Mononuclear cell (primary cell): ENCODE measurements around the gene ZNF330. TPM values are rescaled to one million over a fixed set of nuclear protein-coding genes. Genes with fewer than 3 reads are reported as not detected.
A peak's percentile ranks its signal among the peaks of the same experiment; 100 is the strongest.
"Not testable (repeated sequence)": the region's sequence is repeated elsewhere in the genome, so short reads cannot be mapped to it uniquely, and the experiment has no call there.

Experiments
- H3K27me3 ChIP-seq: 2 replicates; pipeline ENCODE4 v1.6.0; 2011; ENCODE audit warnings: low read length, control low read depth; ENCODE audit not compliant: insufficient read depth
- H3K4me1 ChIP-seq: 2 replicates; pipeline ENCODE4 v1.5.1; 2011; ENCODE audit warnings: mild to moderate bottlenecking, low read length, control low read depth; ENCODE audit not compliant: insufficient read depth
- H3K4me3 ChIP-seq: 2 replicates; pipeline ENCODE4 v1.5.1; 2011; ENCODE audit warnings: mild to moderate bottlenecking, low read length, moderate library complexity
- H3K9me3 ChIP-seq: 2 replicates; pipeline ENCODE4 v1.5.1; 2011; ENCODE audit warnings: low read depth, mild to moderate bottlenecking, control low read depth, low read length
- total RNA-seq: library from RNA; depleted of rRNA; stranded (reverse); fragments of >200 nt; gene quantifications from one replicate; pipeline ENCODE4 v1.2.3, GENCODE V29; 2012

The ZNF330 gene
- total RNA-seq: 37.4 TPM

DNA sequence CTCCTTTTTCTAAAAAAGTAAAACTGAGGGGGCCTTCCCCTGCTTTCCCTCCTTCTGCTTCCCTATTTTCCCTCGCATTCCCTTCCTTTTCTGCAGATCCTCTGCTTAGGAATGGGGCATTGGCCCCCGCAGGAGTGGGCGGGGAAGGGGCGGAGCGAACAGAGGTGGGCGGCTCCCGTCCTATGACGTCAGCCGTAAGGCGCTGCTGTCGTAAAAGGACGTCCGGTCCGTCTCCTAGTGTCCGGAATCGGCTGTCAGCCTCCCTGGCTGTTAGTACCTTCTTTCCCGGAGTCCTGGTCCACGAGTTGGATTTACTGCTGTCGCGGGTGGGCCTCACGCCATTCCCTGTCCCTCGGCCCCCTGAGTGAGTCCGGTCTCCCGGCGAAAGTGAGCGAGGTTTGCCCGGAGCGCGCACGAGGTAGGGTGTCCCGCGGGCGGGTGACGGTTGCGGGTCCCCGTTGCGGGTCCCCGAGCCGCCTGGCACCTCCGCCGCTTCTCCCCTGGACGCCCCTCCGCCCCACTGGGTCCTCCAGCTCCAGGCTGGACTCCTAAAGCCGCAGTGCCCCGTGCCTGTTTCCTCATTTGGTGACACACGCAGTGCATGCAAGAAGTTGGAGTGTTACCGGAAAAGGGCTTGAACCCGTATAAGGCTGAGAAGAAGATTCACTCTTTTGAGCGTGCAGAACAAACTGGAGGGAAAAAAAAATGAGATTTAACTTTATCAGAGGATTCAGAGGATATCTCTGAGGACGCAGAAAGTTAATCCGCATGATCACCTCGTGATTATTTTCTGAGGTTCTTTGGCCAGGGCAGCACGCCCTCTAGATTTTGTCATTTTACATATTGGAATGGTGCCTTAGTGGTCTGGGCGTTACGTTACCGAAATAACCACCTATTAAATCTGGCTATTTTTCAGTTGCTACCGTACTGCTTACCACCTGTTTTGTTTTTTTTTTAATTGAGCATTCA, at the start of gene ZNF330:
Gene ZNF330 (plus strand): TSS at position 205 of the 969 bp plus-strand sequence. CDS start 1,477 bp downstream, outside the sequence.
- no peaks in the 10 kb centered on the region for H3K27me3 ChIP-seq
- H3K4me1 ChIP-seq: peaks cover 5% of the 10 kb centered on the region
- H3K9me3 ChIP-seq: no peaks in the 10 kb centered on the region
- peak within 1 kb of the TSS; percentile 92 for H3K4me3 ChIP-seq

DNA sequence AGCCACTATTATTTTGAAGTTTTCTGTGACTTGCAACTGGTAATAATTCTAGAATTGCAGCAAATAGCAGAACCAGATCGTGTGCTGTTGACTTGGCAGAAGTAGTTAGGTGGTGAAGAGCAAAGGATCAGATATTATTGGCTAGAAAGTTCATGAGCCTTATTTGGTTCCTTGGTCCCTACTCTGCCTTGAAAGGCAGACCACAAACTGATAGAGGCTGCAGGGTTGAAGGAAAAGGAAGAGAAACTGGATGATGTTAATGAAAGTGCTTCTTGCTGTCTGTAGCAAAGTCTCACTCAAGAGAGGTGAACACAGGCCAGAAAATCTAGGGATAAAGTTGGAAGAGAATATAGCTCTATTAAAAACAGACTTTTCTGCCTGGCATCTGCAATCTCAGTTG, 46.2 kb upstream of the ZNF330 start:
- Histone ChIP-seq H3K4me1 (peaks cover 12% of the 10 kb centered on the region), H3K9me3 (no peaks in the 10 kb centered on the region), H3K27me3 (no peaks in the 10 kb centered on the region), H3K4me3 (no peak overlapping the region)

DNA sequence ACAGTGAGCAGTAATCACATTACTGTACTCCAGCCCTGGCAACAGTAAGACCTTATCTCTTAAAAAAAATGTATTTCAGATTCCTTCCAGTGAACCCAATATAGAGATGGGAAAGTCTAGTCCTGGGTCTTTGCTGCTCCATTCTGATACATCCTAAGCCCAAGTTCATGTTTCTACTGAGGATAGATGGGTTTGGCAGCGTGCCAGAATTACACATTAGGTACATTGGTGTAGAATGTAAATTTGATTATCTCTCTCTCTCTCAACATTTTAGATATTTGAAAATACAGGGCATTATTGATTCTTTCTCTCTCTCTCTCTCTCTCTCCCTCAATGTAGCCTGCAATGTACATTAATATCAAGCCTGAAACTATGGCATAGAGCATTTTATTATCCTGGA, 43.5 kb upstream of the ZNF330 start:
- Histone ChIP-seq H3K27me3 (no peaks in the 10 kb centered on the region), H3K9me3 (no peaks in the 10 kb centered on the region), H3K4me3 (no peak overlapping the region), H3K4me1 (peaks cover 12% of the 10 kb centered on the region)

DNA sequence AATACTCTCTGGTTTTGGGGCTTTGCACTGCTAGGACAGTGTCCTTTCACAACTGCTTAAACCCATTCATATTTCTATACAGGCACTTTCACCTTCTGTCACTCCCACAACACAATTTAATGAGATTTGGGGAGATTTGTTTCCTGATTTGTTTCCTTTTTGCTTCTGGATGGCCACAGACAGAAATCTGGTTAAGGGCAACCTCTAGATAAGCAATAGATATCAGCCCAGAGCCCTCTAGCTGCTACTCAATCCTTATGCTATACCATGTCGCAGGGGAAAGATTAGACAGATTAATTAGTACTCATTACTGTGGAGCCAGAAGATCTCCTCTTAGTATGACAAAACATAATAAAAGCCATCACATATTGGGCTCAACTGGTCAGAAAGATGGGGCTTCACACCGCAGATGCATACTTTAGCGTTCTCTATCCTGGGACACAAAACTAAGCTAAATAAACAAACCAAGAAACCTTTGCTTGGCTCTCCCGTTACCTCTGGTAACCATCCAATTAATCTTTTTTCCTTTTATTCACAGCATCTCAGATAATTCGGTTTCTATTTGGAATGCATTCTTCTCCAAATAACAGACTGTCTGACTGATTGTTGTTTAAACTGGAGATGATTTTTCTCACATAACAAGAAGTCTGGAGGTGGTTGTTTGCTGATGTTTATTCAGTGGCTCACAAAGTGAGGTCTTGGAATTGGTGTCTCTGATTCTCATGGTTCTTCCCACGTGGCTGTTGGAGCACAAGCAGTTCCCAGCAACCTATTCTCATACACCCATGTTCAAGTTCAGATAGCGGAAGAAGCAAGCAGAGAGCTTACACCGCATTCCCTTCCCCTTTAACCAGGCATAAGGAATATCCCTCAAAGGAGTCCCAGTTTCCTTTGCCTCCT, 41.0 kb upstream of the ZNF330 start:
- Histone ChIP-seq H3K9me3 (no peaks in the 10 kb centered on the region), H3K27me3 (no peaks in the 10 kb centered on the region), H3K4me3 (no peak overlapping the region), H3K4me1 (peaks cover 5% of the 10 kb centered on the region)

DNA sequence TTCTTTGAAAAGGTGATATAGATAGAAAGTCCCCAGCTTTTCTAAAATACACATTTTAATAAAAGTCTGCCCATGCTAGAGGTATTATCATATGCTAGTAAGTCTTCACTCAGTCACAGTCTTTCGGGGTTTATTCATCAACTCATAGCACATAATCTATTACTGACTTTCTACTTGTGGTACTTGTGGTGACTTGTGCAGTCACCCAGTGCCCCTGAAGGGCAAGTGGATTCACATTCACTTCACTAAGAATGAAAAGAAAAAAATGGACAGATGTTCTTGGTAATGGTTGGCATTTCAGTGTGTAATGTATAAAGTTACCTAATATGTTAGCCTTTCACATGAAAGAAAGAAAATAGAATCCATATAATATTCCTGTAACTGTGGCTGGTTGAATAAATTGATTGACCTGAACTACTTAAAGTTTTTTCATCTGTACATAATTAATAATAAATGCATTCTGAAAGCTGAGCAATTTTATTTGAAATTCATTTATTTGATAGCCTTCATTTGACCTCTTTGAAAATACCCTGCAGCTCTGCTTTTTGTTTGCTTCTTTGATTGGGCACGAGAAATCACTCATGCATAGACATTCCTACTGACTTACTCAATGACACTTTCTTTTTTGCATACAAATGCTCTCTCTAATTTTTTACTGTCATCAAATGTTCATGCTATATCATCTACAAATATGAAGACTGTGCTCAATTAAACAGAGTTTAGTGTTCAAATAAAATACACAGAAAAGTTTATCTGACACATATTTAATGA, 39.5 kb upstream of the ZNF330 start:
- no peak overlapping the region for H3K4me3 ChIP-seq
- H3K9me3 ChIP-seq: no peaks in the 10 kb centered on the region
- no peaks in the 10 kb centered on the region for H3K4me1 ChIP-seq
- H3K27me3 ChIP-seq: no peaks in the 10 kb centered on the region

DNA sequence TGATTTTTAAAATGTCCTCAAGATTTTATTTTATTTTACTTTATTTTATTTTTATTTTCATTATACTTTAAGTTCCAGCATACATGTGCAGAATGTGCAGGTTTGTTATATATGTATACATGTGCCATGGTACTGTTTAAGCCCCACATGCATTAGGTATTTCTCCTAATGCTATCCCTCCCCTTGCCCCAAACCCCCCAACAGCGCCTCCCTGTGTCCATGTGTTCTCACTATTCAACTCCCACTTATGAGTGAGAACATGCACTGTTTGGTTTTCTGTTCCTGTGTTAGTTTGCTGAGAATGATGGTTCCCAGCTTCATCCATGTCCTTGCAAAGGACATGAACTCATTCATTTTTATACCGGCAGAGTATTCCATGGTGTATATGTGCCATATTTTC, 37.2 kb upstream of the ZNF330 start:
- not testable (repeated sequence) for H3K27me3 ChIP-seq, H3K9me3 ChIP-seq, H3K4me1 ChIP-seq, H3K4me3 ChIP-seq

DNA sequence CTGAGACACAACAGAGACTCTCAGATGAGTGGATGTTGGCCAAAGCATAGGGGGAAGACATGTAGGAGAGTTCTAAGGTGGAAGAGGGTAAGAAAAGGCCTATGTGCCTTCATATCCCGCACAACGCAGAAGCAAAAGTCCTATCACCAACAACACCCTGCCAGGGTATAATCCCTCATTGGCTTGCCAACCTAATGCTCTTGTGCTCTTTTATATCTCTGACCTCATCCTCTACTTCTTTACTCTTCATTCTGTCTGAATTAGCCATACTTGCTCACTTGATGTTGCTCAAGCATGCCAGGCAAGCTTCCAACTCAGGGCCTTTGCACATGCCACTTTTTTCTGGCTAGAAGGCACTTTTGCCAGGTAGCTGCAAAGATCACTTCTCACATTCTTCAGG, 28.1 kb upstream of the ZNF330 start:
- no peaks in the 10 kb centered on the region for H3K27me3 ChIP-seq
- H3K4me1 ChIP-seq: no peaks in the 10 kb centered on the region
- H3K9me3 ChIP-seq: no peaks in the 10 kb centered on the region
- no peak overlapping the region for H3K4me3 ChIP-seq

DNA sequence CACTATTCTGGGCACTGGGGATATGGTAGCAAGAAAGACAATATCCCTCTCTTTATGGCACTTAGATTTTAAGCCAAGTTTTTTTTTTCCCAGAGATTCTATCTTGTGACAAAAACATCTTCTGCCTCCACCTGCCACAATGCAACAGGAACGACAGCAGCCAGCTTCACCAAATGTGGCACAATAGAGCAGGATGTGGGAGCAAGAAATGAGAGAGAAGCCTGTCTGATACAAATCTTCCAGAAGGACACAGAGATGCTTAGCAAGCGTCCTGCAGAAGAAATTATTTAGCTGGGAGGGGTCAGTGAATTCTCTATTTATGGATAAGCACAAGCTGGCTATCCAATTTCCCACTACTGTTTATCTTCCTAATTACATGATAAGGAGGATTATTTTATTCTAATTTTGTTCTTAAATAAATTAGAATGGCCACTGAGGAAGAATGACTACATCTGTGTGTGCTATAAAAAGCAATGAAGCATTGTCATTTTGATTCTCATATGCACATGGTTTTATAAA, 27.1 kb upstream of the ZNF330 start:
- H3K4me1 ChIP-seq: no peaks in the 10 kb centered on the region
- no peaks in the 10 kb centered on the region for H3K27me3 ChIP-seq
- H3K9me3 ChIP-seq: no peaks in the 10 kb centered on the region
- no peak overlapping the region for H3K4me3 ChIP-seq

DNA sequence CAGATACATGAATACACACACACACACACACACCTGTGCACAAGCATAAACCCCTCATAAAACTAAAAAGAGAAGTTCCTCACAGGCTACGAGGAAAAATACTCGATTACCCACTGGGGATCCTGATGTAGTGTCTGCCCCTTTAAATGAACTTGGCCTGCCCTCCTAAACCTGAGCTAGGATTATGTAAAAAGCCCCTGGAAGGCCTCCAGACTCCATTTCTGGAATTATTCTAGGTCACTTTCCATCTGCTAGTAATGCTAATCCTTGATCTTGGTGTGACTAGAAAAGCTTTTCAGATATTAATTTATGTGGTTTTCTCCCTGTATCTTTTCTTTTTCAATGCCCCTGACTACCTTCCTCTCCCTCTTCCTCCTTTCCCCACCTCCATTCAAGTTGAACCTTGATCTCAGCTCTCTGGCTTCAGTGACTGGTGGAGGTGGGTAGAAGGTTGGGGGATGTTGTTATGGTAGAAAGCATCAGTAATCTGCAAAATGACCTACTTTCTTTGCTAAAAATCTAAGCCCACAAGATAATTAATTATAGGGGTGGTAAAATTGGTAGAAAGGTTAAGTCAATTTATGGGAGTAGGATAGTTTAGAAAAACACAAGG, 25.5 kb upstream of the ZNF330 start:
- H3K4me1 ChIP-seq: no peaks in the 10 kb centered on the region
- no peak overlapping the region for H3K4me3 ChIP-seq
- no peaks in the 10 kb centered on the region for H3K27me3 ChIP-seq
- no peaks in the 10 kb centered on the region for H3K9me3 ChIP-seq

DNA sequence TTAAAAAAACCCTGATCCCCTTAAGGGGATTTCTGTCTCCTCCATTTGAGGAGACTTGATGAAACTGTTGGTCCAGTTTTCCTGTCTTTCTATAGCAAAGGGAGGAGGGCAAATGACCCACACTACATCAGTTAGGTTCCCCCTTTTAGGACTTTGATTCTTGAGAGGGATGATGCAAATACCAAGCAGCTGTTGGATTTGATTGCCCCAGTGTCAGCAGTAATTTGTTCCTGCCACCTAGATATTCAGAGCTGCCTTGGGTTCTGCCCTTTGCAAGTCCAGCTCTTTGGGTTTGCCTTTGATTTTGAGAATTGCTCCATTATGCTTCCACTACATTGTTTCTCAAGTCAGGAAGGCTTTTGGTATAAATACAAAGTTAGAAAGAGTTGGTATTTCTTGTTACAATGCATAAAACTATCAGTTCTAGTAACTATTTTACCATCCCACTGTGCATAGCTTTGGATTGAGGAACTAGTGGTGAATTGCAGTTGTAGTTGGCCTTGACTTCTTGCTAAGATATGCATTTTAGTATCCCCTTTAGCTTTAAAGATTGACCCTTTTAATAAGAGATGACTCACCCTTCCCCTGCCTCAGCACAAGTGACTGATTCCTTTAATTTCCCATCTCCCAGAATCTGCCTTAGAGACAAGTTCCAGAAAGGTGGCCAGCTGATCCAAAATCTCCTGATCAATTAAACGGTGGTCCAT, 24.3 kb upstream of the ZNF330 start:
- no peak overlapping the region for H3K4me3 ChIP-seq
- H3K9me3 ChIP-seq: no peaks in the 10 kb centered on the region
- H3K4me1 ChIP-seq: no peaks in the 10 kb centered on the region
- no peaks in the 10 kb centered on the region for H3K27me3 ChIP-seq

DNA sequence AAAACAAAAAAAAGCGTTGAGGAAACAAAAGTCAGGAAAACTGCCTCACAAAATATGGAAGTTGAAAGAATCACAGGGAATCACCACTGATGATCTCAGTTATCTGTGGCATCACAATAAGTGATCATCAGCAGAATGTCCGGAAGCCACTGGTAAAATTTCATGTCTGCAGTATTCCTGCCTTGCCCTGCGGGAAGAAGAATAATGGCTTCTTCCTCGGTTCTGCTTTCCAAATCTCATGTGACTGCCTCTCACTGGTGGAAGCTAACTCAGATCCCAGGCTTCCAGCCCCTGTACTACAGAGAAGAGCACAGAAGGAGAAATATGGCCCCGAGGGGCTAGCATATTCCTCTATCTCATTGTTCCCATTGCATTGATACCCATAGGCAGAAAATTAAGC, 12.7 kb upstream of the ZNF330 start:
- Histone ChIP-seq H3K27me3 (no peaks in the 10 kb centered on the region), H3K4me1 (no peaks in the 10 kb centered on the region), H3K4me3 (no peak overlapping the region), H3K9me3 (no peaks in the 10 kb centered on the region)

DNA sequence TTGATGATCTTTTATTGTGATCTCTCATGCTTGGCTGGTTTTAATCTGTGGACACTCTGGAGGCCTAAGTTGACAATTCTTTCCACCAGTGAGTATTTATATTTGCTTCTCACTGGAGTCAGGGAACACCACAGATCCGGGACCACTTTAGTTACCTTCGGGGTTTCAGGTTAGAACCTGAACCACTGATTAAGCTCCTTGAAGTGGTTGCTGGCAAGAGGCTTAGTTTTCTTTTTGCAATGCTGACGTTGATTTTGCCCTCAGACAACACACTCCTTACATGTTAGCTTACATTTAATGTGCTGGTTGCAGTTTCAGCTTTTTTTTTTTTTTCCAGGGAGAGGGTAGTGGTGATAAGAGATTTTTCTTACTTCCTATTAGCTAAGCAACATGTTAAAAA, 10.5 kb upstream of the ZNF330 start:
- Histone ChIP-seq H3K4me1 (no peaks in the 10 kb centered on the region), H3K4me3 (no peak overlapping the region), H3K27me3 (no peaks in the 10 kb centered on the region), H3K9me3 (no peaks in the 10 kb centered on the region)

DNA sequence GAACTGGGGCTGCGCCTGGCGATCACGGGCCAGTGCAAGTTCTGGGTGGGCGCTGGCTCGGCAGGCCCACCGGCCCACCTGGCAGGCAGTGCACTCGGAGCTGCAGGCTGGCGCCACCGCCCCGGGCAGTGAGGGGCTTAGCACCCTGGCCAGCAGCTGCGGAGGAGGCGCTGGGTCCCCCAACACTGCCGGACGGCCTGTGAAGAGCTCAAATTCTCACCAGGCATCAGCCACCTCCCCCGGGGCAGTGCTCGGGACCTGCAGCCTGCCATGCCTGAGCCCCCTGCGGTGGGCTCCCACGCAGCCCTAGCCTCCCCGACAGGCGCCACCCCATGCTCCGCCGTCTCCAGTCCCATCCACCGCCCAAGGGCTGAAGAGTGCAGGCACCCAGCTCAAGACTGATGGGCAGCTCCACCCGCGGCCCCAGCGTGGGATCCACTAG, 7.1 kb upstream of the ZNF330 start:
- Histone ChIP-seq H3K27me3 (no peaks in the 10 kb centered on the region), H3K9me3 (no peaks in the 10 kb centered on the region), H3K4me3 (no peak overlapping the region), H3K4me1 (no peaks in the 10 kb centered on the region)

DNA sequence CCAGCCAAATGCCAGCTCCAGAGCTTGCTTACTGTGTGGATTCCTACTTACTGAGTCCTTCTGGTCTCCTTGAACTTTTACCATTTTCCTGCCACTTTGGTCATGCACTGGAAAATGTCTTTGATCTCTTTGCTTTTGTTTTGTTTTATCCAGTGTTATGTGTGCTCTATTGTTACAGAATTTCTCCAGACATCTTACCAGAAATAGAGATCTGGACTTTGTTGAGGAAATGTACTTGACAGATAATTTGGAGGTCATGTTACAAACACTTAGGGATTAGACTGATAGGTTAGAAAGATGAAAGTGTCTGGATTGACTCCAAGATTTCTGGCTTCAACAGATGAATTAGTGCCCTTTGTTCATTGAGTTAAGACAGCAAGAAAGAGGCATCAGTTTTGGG, 5.7 kb upstream of the ZNF330 start:
- no peaks in the 10 kb centered on the region for H3K9me3 ChIP-seq
- H3K27me3 ChIP-seq: no peaks in the 10 kb centered on the region
- no peaks in the 10 kb centered on the region for H3K4me1 ChIP-seq
- H3K4me3 ChIP-seq: no peak overlapping the region
